ENCODE measurements around the gene STXBP6. TPM values are rescaled to one million over a fixed set of nuclear protein-coding genes. Genes with fewer than 3 reads are reported as not detected.

STXBP6 gene
- total and polyA plus RNA-seq, 5 experiments from 2014 or later: 0.61 TPM; not detected in 4

- Mint-ChIP-seq H3K27me3 (peaks cover 8 to 21% (median 15%) of the 10 kb centered on the region in 5 donors), H3K4me3 (no peak overlapping the region), H3K4me1 (no peaks in the 10 kb centered on the region), H3K9me3 (no peaks in the 10 kb centered on the region), H3K36me3 (no peaks in the 10 kb centered on the region), H3K27ac (no peak overlapping the region)
- ATAC-seq (no peak), DNase-seq (no peak)
- POLR2A ChIA-PET: no interaction called here
Measured at GRCh38 chr14:24851406-24851805, 198.5 kb downstream of the STXBP6 start.

GRCh38 chr14:24850072-24850471 lies 199.9 kb downstream of the STXBP6 start:
- Mint-ChIP-seq H3K27ac (no peak overlapping the region), H3K27me3 (peaks cover 11 to 35% (median 14%) of the 10 kb centered on the region in 5 donors), H3K4me3 (no peak overlapping the region), H3K9me3 (no peaks in the 10 kb centered on the region), H3K36me3 (no peaks in the 10 kb centered on the region), H3K4me1 (no peaks in the 10 kb centered on the region)
- no peak for DNase-seq
- POLR2A ChIA-PET: no interaction called here
- ATAC-seq: no peak

- POLR2A ChIA-PET: no interaction called here
- Mint-ChIP-seq H3K4me1 (no peaks in the 10 kb centered on the region), H3K36me3 (no peaks in the 10 kb centered on the region), H3K27ac (no peak overlapping the region), H3K9me3 (no peaks in the 10 kb centered on the region), H3K4me3 (no peak overlapping the region), H3K27me3 (peaks cover 11 to 41% (median 14%) of the 10 kb centered on the region in 5 donors)
- ATAC-seq (no peak), DNase-seq (no peak)
Measured at GRCh38 chr14:24849471-24849870, 200.5 kb downstream of the STXBP6 start.

GRCh38 chr14:24848102-24848790 lies 201.7 kb downstream of the STXBP6 start:
- H3K4me3 Mint-ChIP-seq: no peak overlapping the region
- POLR2A ChIA-PET: no interaction called here
- DNase-seq (no peak), ATAC-seq (no peak)
- no peaks in the 10 kb centered on the region for H3K4me1 Mint-ChIP-seq
- H3K27me3 Mint-ChIP-seq: peaks cover 10 to 42% (median 13%) of the 10 kb centered on the region in 5 donors
- no peaks in the 10 kb centered on the region for H3K9me3 Mint-ChIP-seq
- no peak overlapping the region for H3K27ac Mint-ChIP-seq
- no peaks in the 10 kb centered on the region for H3K36me3 Mint-ChIP-seq

- DNase-seq: no peak
- H3K27ac Mint-ChIP-seq: no peak overlapping the region
- no peaks in the 10 kb centered on the region for H3K4me1 Mint-ChIP-seq
- H3K9me3 Mint-ChIP-seq: no peaks in the 10 kb centered on the region
- H3K36me3 Mint-ChIP-seq: no peaks in the 10 kb centered on the region
- peaks cover 10 to 44% (median 13%) of the 10 kb centered on the region in 5 donors for H3K27me3 Mint-ChIP-seq
- H3K4me3 Mint-ChIP-seq: no peak overlapping the region
- POLR2A ChIA-PET: no interaction called here
- no peak for ATAC-seq
Measured at GRCh38 chr14:24847568-24848095, 202.3 kb downstream of the STXBP6 start.

GRCh38 chr14:24846261-24846660 lies 203.7 kb downstream of the STXBP6 start:
- peaks cover 10 to 44% (median 13%) of the 10 kb centered on the region in 5 donors for H3K27me3 Mint-ChIP-seq
- POLR2A ChIA-PET: no interaction called here
- DNase-seq (no peak), ATAC-seq (no peak)
- H3K27ac Mint-ChIP-seq: no peak overlapping the region
- H3K9me3 Mint-ChIP-seq: no peaks in the 10 kb centered on the region
- no peaks in the 10 kb centered on the region for H3K4me1 Mint-ChIP-seq
- no peak overlapping the region for H3K4me3 Mint-ChIP-seq
- no peaks in the 10 kb centered on the region for H3K36me3 Mint-ChIP-seq

- Mint-ChIP-seq H3K9me3 (no peaks in the 10 kb centered on the region), H3K36me3 (no peaks in the 10 kb centered on the region), H3K4me1 (no peaks in the 10 kb centered on the region), H3K4me3 (no peak overlapping the region), H3K27me3 (peaks cover 10 to 44% (median 13%) of the 10 kb centered on the region in 5 donors), H3K27ac (no peak overlapping the region)
- POLR2A ChIA-PET: no interaction called here
- no peak for DNase-seq
- no peak for ATAC-seq
Measured at GRCh38 chr14:24845851-24846250, 204.1 kb downstream of the STXBP6 start.

- H3K27ac Mint-ChIP-seq: no peak overlapping the region
- POLR2A ChIA-PET: no interaction called here
Measured at GRCh38 chr14:24844011-24844410, 205.9 kb downstream of the STXBP6 start.

GRCh38 chr14:24843494-24843893 lies 206.5 kb downstream of the STXBP6 start:
- Mint-ChIP-seq H3K36me3 (no peaks in the 10 kb centered on the region), H3K27ac (no peak overlapping the region), H3K4me1 (no peaks in the 10 kb centered on the region), H3K27me3 (peaks cover 5 to 44% (median 10%) of the 10 kb centered on the region in 5 donors), H3K4me3 (no peak overlapping the region), H3K9me3 (no peaks in the 10 kb centered on the region)
- DNase-seq (no peak), ATAC-seq (no peak)
- POLR2A ChIA-PET: no interaction called here

More at GRCh38 chr14:24844011-24844410, 205.9 kb downstream of the STXBP6 start:
- H3K9me3 Mint-ChIP-seq: no peaks in the 10 kb centered on the region
- no peaks in the 10 kb centered on the region for H3K4me1 Mint-ChIP-seq
- H3K27me3 Mint-ChIP-seq: peaks cover 9 to 44% (median 10%) of the 10 kb centered on the region in 5 donors
- no peak overlapping the region for H3K4me3 Mint-ChIP-seq
- DNase-seq (no peak), ATAC-seq (no peak)
- H3K36me3 Mint-ChIP-seq: no peaks in the 10 kb centered on the region

GRCh38 chr14:24840204-24840893 lies 209.6 kb downstream of the STXBP6 start:
- Mint-ChIP-seq H3K36me3 (no peaks in the 10 kb centered on the region), H3K27me3 (peaks cover 3 to 23% (median 8%) of the 10 kb centered on the region in 5 donors), H3K4me1 (no peaks in the 10 kb centered on the region), H3K27ac (no peak overlapping the region), H3K9me3 (no peaks in the 10 kb centered on the region), H3K4me3 (no peak overlapping the region)
- ATAC-seq: no peak
- POLR2A ChIA-PET: no interaction called here
- no peak for DNase-seq

GRCh38 chr14:24839617-24840203 lies 210.2 kb downstream of the STXBP6 start:
- no peak overlapping the region for H3K4me3 Mint-ChIP-seq

GRCh38 chr14:24838945-24839616 lies 210.9 kb downstream of the STXBP6 start:
- Mint-ChIP-seq H3K9me3 (no peaks in the 10 kb centered on the region), H3K4me3 (no peak overlapping the region), H3K36me3 (no peaks in the 10 kb centered on the region), H3K27me3 (peaks cover 7 to 23% (median 13%) of the 10 kb centered on the region in 5 donors), H3K4me1 (no peaks in the 10 kb centered on the region), H3K27ac (no peak overlapping the region)
- no peak for DNase-seq
- no peak for ATAC-seq
- POLR2A ChIA-PET: no interaction called here

More at GRCh38 chr14:24839617-24840203, 210.2 kb downstream of the STXBP6 start:
- Mint-ChIP-seq H3K36me3 (no peaks in the 10 kb centered on the region), H3K27me3 (peaks cover 3 to 23% (median 10%) of the 10 kb centered on the region in 5 donors), H3K4me1 (no peaks in the 10 kb centered on the region), H3K9me3 (no peaks in the 10 kb centered on the region), H3K27ac (no peak overlapping the region)
- ATAC-seq (no peak), DNase-seq (no peak)
- POLR2A ChIA-PET: no interaction called here

Measured in naive thymus-derived CD8-positive, alpha-beta T cell (primary cell).